Trophoblast cell (in vitro differentiated cells and primary cell): ENCODE data around the gene USF1.

Source experiments
- DNase-seq, 2 donors: peaks; one replicate each; pipeline ENCODE4 v3.0.0-alpha.2; 2016
- H2AFZ ChIP-seq: 2 replicates; pipeline ENCODE4 v1.6.1; 2013; ENCODE audit warnings: low read length, moderate library complexity, mild to moderate bottlenecking; ENCODE audit not compliant: insufficient read depth, poor library complexity
- H2AK5ac ChIP-seq: 2 replicates; pipeline ENCODE4 v1.6.1; 2013; ENCODE audit warnings: mild to moderate bottlenecking, low read length
- H2BK120ac ChIP-seq: 2 replicates; pipeline ENCODE4 v1.6.1; 2013; ENCODE audit warnings: low read length, mild to moderate bottlenecking, moderate library complexity; ENCODE audit not compliant: insufficient read depth, poor library complexity
- H2BK12ac ChIP-seq: 2 replicates; pipeline ENCODE4 v1.6.1; 2013; ENCODE audit warnings: mild to moderate bottlenecking, low read length, moderate library complexity
- H2BK5ac ChIP-seq: 2 replicates; pipeline ENCODE4 v1.6.1; 2013; ENCODE audit warnings: low read length, low read depth, moderate library complexity, mild to moderate bottlenecking; ENCODE audit not compliant: poor library complexity
- H3K14ac ChIP-seq: 2 replicates; pipeline ENCODE4 v1.6.1; 2013; ENCODE audit warnings: mild to moderate bottlenecking, low read length
- H3K18ac ChIP-seq: 2 replicates; pipeline ENCODE4 v1.6.1; 2013; ENCODE audit warnings: mild to moderate bottlenecking, low read length
- H3K23ac ChIP-seq: 2 replicates; pipeline ENCODE4 v1.6.1; 2013; ENCODE audit warnings: low read length
- H3K27ac ChIP-seq: 2 replicates; pipeline ENCODE4 v1.5.1; 2013; ENCODE audit warnings: low read depth, mild to moderate bottlenecking, inconsistent platforms, low read length, moderate library complexity
- H3K27me3 ChIP-seq: 2 replicates; pipeline ENCODE4 v1.6.1; 2013; ENCODE audit warnings: inconsistent platforms, mild to moderate bottlenecking, low read length, moderate library complexity; ENCODE audit not compliant: insufficient read depth
- H3K36me3 ChIP-seq, 2 experiments: 1 replicate in 1 of 2; 2 replicates in 1 of 2; pipeline ENCODE4 v1.6.1; 2013; ENCODE audit warnings: low read length in 2 of 2, mild to moderate bottlenecking in 2 of 2, moderate library complexity in 1 of 2; ENCODE audit not compliant: insufficient read depth in 2 of 2, control insufficient read depth in 1 of 2
- H3K4ac ChIP-seq: 2 replicates; pipeline ENCODE4 v1.6.1; 2013; ENCODE audit warnings: low read depth, mild to moderate bottlenecking, low read length, moderate library complexity
- H3K4me1 ChIP-seq, 2 experiments: 1 replicate in 1 of 2; 2 replicates in 1 of 2; pipeline ENCODE4 v1.6.1; 2013; ENCODE audit warnings: low read length in 2 of 2, mild to moderate bottlenecking in 2 of 2, moderate library complexity in 1 of 2; ENCODE audit not compliant: insufficient read depth in 2 of 2, control insufficient read depth in 1 of 2
- H3K4me2 ChIP-seq: 2 replicates; pipeline ENCODE4 v1.6.1; 2013; ENCODE audit warnings: inconsistent platforms, mild to moderate bottlenecking, low read length, moderate library complexity
- H3K4me3 ChIP-seq: 2 replicates; pipeline ENCODE4 v1.5.1; 2013; ENCODE audit warnings: mild to moderate bottlenecking, low read depth, low read length, inconsistent platforms
- H3K79me1 ChIP-seq: one replicate; pipeline ENCODE4 v1.6.1; 2013; ENCODE audit warnings: low read length
- H3K79me2 ChIP-seq: 2 replicates; pipeline ENCODE4 v1.6.1; 2013; ENCODE audit warnings: low read length, mild to moderate bottlenecking; ENCODE audit not compliant: control insufficient read depth, insufficient read depth, poor library complexity
- H3K9ac ChIP-seq: 2 replicates; pipeline ENCODE4 v1.6.1; 2013; ENCODE audit warnings: mild to moderate bottlenecking, low read length
- H3K9me3 ChIP-seq: 2 replicates; pipeline ENCODE4 v1.6.1; 2013; ENCODE audit warnings: low read depth, mild to moderate bottlenecking, control low read depth, inconsistent platforms, low read length; ENCODE audit not compliant: insufficient read depth
- H4K12ac ChIP-seq: 2 replicates; pipeline ENCODE4 v1.6.1; 2013; ENCODE audit warnings: low read depth, mild to moderate bottlenecking, low read length, moderate library complexity
- H4K8ac ChIP-seq: 2 replicates; pipeline ENCODE4 v1.6.1; 2013; ENCODE audit warnings: low read depth, mild to moderate bottlenecking, low read length, moderate library complexity
- H4K91ac ChIP-seq: one replicate; pipeline ENCODE4 v1.6.1; 2013; ENCODE audit warnings: low read depth, mild to moderate bottlenecking, low read length, moderate library complexity
- WGBS: extraction: QIAGEN DNeasy Blood & Tissue Kit; methylation state at CpG from one replicate; pipeline ENCODE4 v1.1.7; 2013; ENCODE audit warnings: missing lambda C conversion rate; ENCODE audit not compliant: insufficient read length, insufficient coverage; ENCODE audit errors: extremely low coverage; 5-methylcytosine and 5-hydroxymethylcytosine counted together

USF1 gene

GRCh38 chr1:161039154-161039545 lies 6.6 kb downstream of the USF1 start:
- Histone ChIP-seq H3K4me2 (peak overlapping the region; percentile 89), H3K18ac (no peak overlapping the region), H3K79me1 (peaks cover 8% of the 10 kb centered on the region)

GRCh38 chr1:161038523-161039153 lies 7.1 kb downstream of the USF1 start, which contains the start of gene TSTD1:
TSS of gene TSTD1 (minus strand) at chr1:161038964. CDS start at chr1:161038889, 75 bp downstream.
- H2BK5ac ChIP-seq, result peak within 1 kb of the TSS; percentile 15
- H3K23ac ChIP-seq, result no peak within 1 kb of the TSS
- peak within 1 kb of the TSS; percentile 84 for H4K91ac ChIP-seq
- H3K4ac ChIP-seq, result peak within 1 kb of the TSS; percentile 89
- peak within 1 kb of the TSS; percentile 52 for H4K8ac ChIP-seq
- peak within 1 kb of the TSS; percentile 62 for H3K14ac ChIP-seq
- no CpG with 5 or more reads among the region's 54 CpGs for WGBS
- H3K36me3 ChIP-seq, result peaks cover 31 to 36% of the 10 kb centered on the region in 2 experiments
- DNase-seq, result peak; percentile 78 to 79
- H3K9me3 ChIP-seq, result peaks cover 3% of the 10 kb centered on the region
- H4K12ac ChIP-seq, result peak within 1 kb of the TSS; percentile 9
- H3K79me2 ChIP-seq, result peaks cover 7% of the 10 kb centered on the region
- H3K79me1 ChIP-seq, result peaks cover 8% of the 10 kb centered on the region
- H3K4me3 ChIP-seq, result peak within 1 kb of the TSS; percentile 85
- H2BK12ac ChIP-seq, result peak within 1 kb of the TSS; percentile 47
- peak within 1 kb of the TSS; percentile 89 for H3K4me2 ChIP-seq
- H3K4me1 ChIP-seq, result peaks cover 5 to 14% of the 10 kb centered on the region in 2 experiments
- peak within 1 kb of the TSS; percentile 70 for H3K18ac ChIP-seq
- peak within 1 kb of the TSS; percentile 34 for H3K9ac ChIP-seq
- peak within 1 kb of the TSS; percentile 56 for H3K27ac ChIP-seq
- peak within 1 kb of the TSS; percentile 94 for H2AFZ ChIP-seq
- peak within 1 kb of the TSS; percentile 61 for H2BK120ac ChIP-seq
- H3K27me3 ChIP-seq, result no peaks in the 10 kb centered on the region
- H2AK5ac ChIP-seq, result peak within 1 kb of the TSS; percentile 80

More at GRCh38 chr1:161039154-161039545, 6.6 kb downstream of the USF1 start:
- Histone ChIP-seq H3K23ac (no peak overlapping the region), H3K14ac (no peak overlapping the region), H4K12ac (no peak overlapping the region), H3K27me3 (no peaks in the 10 kb centered on the region), H3K36me3 (peaks cover 31 to 36% of the 10 kb centered on the region in 2 experiments), H3K4me1 (peaks cover 5 to 10% of the 10 kb centered on the region in 2 experiments), H3K79me2 (peaks cover 8% of the 10 kb centered on the region), H2BK12ac (no peak overlapping the region), H2AK5ac (no peak overlapping the region), H3K4me3 (peak overlapping the region; percentile 85), H4K91ac (no peak overlapping the region), H3K4ac (no peak overlapping the region), H2AFZ (peak overlapping the region; percentile 94), H4K8ac (no peak overlapping the region), H2BK120ac (no peak overlapping the region), H3K27ac (no peak overlapping the region), H3K9ac (peak overlapping the region; percentile 18), H2BK5ac (no peak overlapping the region), H3K9me3 (peaks cover 3% of the 10 kb centered on the region)
- DNase-seq, result no peak
- no CpG with 5 or more reads among the region's 3 CpGs for WGBS

- H3K36me3 ChIP-seq, result peaks cover 31 to 36% of the 10 kb centered on the region in 2 experiments
Observed at GRCh38 chr1:161037661-161038522, 7.9 kb downstream of the USF1 start.

GRCh38 chr1:161033751-161034150 lies 12.0 kb downstream of the USF1 start:
- Histone ChIP-seq H2AFZ (no peak overlapping the region), H2AK5ac (no peak overlapping the region), H2BK5ac (no peak overlapping the region), H3K4me1 (peaks cover 5 to 18% of the 10 kb centered on the region in 2 experiments), H3K4me3 (no peak overlapping the region), H4K91ac (no peak overlapping the region), H3K23ac (no peak overlapping the region), H3K14ac (no peak overlapping the region), H4K8ac (no peak overlapping the region), H3K27me3 (no peaks in the 10 kb centered on the region), H3K36me3 (peaks cover 0 to 2% of the 10 kb centered on the region in 2 experiments), H3K9ac (no peak overlapping the region), H3K18ac (no peak overlapping the region), H3K27ac (no peak overlapping the region), H3K9me3 (peaks cover 2% of the 10 kb centered on the region), H3K4ac (no peak overlapping the region), H2BK120ac (no peak overlapping the region), H2BK12ac (no peak overlapping the region), H3K4me2 (no peak overlapping the region), H3K79me2 (peaks cover 7% of the 10 kb centered on the region), H4K12ac (no peak overlapping the region), H3K79me1 (peaks cover 8% of the 10 kb centered on the region)
- peak; percentile 95 to 100 for DNase-seq
- WGBS, result no CpG with 5 or more reads among the region's 3 CpGs

More at GRCh38 chr1:161037661-161038522, 7.9 kb downstream of the USF1 start:
- peak overlapping the region; percentile 89 for H3K4me2 ChIP-seq
- H2BK120ac ChIP-seq, result peak overlapping the region; percentile 61
- peak overlapping the region; percentile 15 for H2BK5ac ChIP-seq
- H4K91ac ChIP-seq, result peak overlapping the region; percentile 84
- peaks cover 8% of the 10 kb centered on the region for H3K79me1 ChIP-seq
- no peak overlapping the region for H3K23ac ChIP-seq
- H3K9ac ChIP-seq, result peak overlapping the region; percentile 34
- peak; percentile 39 to 40 for DNase-seq
- peaks cover 5 to 15% of the 10 kb centered on the region in 2 experiments for H3K4me1 ChIP-seq
- H3K14ac ChIP-seq, result peak overlapping the region; percentile 62
- H4K8ac ChIP-seq, result peak overlapping the region; percentile 52
- no CpG with 5 or more reads among the region's 21 CpGs for whole genome bisulfite sequencing
- H2AK5ac ChIP-seq, result peak overlapping the region; percentile 80
- H2BK12ac ChIP-seq, result peak overlapping the region; percentile 47
- peaks cover 3% of the 10 kb centered on the region for H3K9me3 ChIP-seq
- peak overlapping the region; percentile 70 for H3K18ac ChIP-seq
- peaks cover 7% of the 10 kb centered on the region for H3K79me2 ChIP-seq
- peak overlapping the region; percentile 85 for H3K4me3 ChIP-seq
- peak overlapping the region; percentile 56 for H3K27ac ChIP-seq
- H3K27me3 ChIP-seq, result no peaks in the 10 kb centered on the region
- H3K4ac ChIP-seq, result peak overlapping the region; percentile 89
- H2AFZ ChIP-seq, result peak overlapping the region; percentile 94
- H4K12ac ChIP-seq, result peak overlapping the region; percentile 31
